Fibroblast of skin of left biceps (primary cell): ENCODE results near the gene EIF4A3.
"Not testable (repeated sequence)": the region's sequence is repeated elsewhere in the genome, so short reads cannot be mapped to it uniquely, and the experiment has no call there.

ENCODE experiments used
- DNase-seq, 2 experiments: peaks; one replicate each; pipeline ENCODE4 v3.0.0-alpha.2; 2013; ENCODE audit warnings: low read depth in 2 of 2

The EIF4A3 gene

GRCh38 chr17:80101011-80101945 is 45.6 kb downstream of the EIF4A3 start, which contains the start of gene GAA:
GAA (plus strand) TSS chr17:80101581; CDS start chr17:80104587, 3,006 bp downstream.
- DNase-seq = peak; percentile 51 to 62

DNA sequence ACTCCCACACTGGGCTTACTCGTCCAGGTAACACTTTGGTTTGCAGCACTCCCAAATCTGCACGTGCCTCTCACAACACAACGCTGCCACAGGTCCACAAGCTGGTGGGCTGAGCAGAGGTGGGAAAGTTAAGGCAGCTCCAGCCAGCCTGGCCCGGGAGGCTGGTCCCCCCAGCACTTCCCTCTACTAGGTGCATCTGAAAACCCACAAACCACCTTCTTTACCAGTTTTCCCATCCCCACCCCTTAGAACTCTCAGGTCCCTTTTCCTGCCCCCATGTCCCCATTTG is 46.9 kb downstream of the EIF4A3 start:
- DNase-seq = no peak

DNA sequence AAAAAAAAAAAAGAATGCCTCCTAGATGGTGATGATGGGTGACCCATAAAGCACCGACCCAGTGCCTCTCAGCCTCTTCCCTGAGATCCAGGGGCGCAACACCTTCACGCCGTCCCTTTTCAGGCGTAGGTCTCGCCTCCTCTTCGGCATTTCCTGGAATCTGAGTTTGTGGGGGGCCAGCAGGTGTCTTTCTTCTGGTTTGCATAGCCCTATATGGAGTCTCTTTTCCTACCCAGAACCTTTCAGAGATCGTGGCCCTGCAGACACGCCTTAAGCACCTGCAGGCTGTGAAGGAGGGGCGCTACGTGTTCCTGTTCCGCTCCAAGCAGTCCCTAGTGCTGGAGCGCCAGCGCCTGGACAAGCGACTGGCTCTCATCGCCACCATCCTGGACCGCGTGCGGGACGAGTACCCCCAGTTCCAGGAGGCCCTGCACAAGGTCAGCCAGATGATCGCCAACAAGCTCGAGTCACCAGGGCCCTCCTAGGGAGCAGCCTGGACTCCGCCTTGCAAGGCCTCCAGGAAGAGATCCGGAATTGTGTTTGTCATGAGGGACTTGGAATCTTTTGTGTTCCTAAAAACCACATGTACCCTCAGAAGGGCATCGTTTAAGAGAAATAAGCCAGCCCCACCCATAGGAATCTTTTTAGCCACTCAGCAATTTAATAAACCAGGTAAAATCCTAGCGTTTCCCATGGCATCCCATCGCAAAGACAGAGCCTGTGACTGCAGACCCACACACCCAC is 47.5 kb downstream of the EIF4A3 start:
- no peak for DNase-seq

DNA sequence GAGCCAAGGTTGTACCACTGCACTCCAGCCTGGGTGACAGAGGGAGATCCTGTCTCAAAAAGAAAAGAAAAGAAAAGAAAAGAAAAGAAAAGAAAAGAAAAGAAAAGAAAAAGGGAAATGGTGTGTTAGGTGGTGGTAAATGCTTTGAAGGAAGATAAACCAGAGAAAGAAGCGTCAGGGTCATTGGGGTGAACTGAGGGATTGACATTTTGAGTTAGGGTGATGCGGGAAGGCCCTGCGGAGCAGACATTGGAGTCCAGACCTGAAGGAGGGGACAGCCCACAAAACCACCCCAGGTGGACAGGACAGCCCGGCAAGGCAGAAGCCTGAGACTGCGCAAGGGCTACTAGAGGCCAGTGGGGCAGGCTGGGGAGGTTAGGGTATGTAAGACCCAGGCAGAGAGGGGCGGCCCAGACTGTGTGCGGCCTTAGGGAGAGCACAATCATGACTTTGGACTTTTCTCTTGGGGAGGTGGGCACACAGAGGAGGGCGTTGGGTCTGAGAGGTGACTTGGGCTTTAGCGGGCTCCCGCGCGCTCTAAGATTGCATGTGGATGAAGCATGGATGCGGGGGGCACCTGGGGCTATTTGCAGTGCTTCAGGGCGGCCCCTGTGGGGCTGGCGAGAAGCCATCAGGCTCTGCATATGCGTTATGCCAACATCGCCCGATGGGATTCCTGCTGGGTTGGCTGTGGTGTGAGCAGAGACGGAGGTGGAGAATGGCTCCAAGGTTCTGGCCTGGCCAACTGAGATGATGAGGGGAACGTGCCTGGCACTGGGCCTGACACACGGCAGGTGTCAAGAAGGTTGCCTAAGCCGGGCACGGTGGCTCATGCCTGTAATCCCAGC is 48.9 kb downstream of the EIF4A3 start:
- DNase-seq = no peak

DNA sequence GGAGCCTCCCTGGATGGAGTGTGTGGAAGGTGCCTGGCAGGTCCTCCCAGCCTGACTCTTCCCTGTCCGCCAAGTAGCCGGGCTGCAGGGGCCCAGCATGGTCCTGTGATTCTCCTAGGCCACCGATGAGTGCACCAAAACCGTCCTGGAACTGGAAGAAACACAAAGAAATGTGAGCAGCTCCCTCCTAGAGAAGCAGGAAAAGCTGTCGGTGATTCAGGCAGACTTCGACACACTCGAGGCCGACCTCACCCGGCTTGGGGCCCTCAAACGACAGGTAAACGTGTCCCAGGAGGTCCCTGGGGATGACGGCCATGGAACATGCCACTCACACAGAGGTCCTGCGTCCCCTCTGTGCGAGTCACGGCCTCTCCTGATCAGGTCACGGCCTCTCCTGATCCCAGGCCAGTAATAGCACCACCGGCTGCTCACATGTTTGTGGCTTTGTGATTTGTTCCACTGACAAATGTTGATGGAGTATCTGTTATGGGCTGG is 49.8 kb downstream of the EIF4A3 start:
- no peak for DNase-seq

DNA sequence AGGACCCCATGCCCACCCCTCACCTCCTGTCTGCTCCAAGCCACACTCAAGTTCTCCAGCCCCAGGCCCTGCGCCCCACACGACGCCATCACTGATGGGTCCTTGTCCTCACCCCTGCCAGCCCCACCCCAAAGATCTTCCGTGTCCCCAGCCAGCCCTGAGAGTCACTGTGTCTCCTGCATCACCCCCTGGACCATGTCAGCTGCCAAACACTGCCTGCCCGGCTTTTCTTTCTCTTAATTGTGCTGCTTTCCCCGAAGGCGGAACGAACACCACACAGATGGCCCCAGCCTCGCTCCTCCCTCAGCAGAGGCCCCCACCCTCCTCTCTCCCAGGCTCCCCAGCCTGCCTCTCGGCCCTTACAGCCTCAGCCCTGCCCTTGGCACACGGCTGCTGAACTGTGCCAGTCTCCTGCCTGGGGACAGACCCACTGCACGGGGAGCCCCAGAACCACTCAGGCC is 50.3 kb downstream of the EIF4A3 start:
- no peak for DNase-seq

DNA sequence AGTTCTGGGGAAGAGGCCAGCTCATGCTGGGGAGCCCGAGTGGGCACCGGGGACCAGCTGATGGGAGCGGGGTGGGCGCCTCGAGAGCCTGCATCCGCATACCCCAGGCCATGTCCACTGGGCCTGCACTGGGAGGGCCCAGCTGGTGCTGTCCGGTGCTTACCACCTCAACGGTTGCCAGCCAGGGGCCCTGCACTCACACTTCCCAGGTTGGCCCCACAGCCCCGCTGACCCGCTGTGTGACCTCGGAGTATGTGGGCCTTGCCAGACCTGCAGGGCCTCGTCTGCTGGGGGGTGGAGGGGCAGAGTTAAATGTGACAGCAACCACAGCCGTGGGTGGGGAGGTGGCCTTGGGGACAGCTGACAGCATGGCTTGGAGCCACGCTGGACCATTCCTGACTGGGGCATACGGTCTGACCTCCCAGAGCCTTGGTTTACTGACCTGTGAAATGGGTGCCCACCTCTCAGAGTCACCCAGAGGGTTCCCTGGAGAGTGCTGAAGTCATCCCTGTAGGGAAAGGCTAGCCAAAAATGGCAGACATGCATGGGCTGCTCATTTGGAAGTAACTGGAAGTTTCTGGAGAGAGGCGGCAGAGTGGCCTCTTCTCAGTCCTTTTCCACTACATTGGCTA is 51.0 kb downstream of the EIF4A3 start:
- DNase-seq = no peak

GRCh38 chr17:80095038-80095843 is 51.7 kb downstream of the EIF4A3 start:
- no peak for DNase-seq

GRCh38 chr17:80092959-80093358 is 54.0 kb downstream of the EIF4A3 start:
- no peak for DNase-seq

DNA sequence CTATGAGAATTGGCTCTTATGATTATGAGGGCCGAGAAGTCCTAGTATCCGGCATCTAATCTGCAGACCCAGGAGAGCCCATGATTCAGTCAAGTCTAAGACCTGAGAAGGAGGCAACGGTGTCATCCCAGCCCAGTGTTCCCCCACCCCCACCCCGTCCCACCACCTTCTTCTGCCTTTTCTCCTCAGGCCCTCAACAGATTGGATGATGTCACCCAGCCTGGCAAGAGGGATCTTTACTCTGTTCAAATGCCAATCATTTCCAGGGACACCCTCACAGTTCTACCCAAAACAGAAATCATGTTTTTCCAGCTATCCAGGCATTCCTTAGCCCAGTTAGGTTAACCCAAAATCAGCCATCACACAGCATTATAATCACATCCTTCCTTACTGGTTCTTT is 55.6 kb downstream of the EIF4A3 start:
- no peak for DNase-seq

GRCh38 chr17:80090164-80090563 is 56.8 kb downstream of the EIF4A3 start:
- not testable (repeated sequence) for DNase-seq

DNA sequence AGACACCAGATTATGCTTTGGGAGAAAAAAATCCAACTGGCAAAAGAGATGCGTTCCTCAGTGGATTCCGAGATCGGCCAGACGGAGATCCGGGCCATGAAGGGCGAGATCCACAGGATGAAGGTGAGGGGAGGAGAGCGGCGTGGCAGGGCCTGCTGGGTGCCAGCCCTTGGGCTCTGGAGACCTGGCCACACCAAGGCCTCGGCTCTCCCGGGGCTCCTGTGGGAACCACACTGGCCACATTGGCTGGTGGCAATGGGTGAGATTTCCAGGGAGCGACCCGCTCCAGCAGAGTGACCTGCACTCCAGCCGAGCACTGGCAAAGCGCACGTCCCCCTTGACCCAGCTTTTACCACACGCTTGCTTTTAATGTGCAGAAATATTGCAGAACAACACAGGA is 57.2 kb downstream of the EIF4A3 start:
- no peak for DNase-seq

GRCh38 chr17:80087346-80088265 is 59.3 kb downstream of the EIF4A3 start:
- no peak for DNase-seq

GRCh38 chr17:80086616-80087015 is 60.3 kb downstream of the EIF4A3 start:
- DNase-seq = no peak

DNA sequence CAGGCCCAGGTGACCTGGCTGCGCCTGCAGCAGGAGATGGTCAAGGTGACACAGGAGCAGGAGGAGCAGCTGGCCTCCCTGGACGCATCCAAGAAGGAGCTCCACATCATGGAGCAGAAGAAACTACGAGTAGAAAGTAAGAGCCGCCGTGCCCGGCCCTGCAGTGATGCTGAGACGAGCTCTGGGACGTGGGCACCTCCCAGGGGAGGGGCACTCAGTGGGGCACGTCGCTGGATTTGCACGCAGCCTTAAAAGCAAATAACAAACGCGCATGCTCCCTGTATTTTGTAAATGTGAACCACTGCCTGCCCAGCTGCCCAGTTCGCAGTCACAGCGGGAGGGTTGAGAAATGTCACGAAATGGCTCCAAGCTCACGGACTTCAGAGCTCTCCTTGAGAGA is 60.8 kb downstream of the EIF4A3 start:
- DNase-seq = no peak

DNA sequence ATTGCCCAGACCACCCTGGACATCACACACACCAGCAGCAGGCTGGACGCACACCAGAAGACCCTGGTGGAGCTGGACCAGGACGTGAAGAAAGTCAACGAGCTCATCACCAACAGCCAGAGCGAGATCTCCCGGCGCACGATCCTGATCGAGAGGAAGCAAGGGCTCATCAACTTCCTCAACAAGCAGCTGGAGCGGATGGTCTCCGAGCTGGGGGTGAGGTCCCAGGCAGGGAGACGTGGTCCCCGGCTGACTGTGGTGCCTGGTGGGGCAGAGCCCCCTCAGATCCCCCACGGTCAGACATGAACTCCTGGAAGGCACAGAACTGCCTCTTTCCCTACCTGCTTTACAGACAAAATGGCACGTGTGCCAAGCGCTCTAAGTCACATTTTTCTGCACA is 62.2 kb downstream of the EIF4A3 start:
- no peak for DNase-seq
